Measurements from ENCODE around the gene PRAMEF4. TPM values are rescaled to one million over a fixed set of nuclear protein-coding genes. Genes with fewer than 3 reads are reported as not detected.
"Not testable (repeated sequence)": the region's sequence is repeated elsewhere in the genome, so short reads cannot be mapped to it uniquely, and the experiment has no call there.

Gene PRAMEF4
- not detected for total RNA-seq

DNA sequence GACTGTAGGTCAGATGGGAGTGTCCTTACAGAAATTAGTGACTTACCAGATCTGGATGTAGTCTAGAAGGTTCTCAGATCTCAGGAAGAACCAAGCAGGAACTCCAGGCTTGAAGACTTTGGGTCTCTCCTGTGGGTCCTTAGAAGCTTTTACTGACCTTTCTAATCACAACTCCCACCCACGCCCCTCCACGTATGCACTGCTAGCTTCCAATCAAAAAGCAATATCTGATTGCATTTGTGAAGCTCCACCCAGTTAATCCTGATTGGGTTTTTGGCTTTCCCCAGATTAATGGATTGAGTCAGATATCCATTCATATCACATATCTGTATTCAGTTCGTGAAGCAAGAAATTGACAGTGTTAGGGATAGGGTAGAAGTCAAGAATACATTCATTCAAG is at the start of gene PRAMEF4:
TSS of gene PRAMEF4 (minus strand) at position 101 of the 400 bp plus-strand sequence. CDS start 2,807 bp downstream, outside the sequence.
- not testable (repeated sequence) for DNase-seq

DNA sequence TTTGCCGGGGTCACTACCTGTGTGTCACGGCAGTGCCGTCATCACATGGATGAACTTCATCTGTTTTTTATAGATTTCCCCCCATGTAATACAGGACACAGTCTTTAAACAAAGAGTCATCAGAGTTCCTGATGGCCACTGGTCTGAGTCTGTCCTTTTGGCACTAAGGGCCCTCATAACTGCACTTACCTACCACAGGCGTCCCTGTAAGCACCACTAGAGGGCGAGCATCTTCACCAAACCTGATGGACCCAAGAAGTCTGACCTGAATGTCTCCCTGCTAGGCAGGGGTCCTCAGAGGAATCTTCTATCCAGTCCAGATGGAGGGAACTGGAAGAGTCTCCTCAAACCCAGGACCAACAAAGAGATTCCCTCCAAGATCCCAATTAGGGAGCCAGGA is 38.4 kb upstream of the PRAMEF4 start:
- not testable (repeated sequence) for DNase-seq

DNA sequence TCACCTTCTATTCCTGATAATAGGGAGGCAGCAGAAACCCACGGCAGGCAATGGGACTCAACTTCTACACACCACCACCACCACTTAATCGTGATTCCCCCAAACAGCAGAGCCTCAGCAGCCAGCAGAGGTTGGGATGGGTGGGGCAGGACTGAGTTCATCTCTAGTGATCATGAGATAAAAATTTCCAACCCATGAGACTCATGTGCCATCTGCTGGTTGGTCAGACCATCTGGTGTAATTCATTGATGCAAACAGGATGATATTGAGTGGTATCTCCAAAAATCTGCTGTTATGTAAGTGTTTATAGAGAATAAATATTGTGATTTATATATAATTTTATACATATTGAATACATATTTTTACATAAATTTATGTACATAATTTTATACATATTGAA is 35.7 kb upstream of the PRAMEF4 start:
- DNase-seq, result not testable (repeated sequence)

DNA sequence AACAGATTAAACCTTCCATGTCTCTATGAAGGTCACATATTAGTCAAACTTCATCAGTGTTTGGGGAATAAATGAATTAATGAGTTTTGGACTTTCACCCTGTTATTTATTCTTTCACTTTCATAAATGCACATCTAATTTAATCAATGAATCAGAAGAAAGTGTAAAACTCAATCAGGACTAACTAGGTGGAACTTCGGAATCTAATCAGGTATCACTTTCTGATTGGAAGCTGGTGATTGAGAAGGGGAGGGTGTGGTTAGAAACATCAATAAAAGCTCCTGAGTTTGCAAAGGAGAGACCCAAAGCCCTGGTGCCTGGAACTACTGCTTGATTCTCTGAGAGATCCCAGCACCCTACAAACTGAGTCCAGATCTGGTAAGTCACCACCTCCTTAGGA is 30.3 kb upstream of the PRAMEF4 start, which contains the start of gene PRAMEF7:
TSS of gene PRAMEF7 (plus strand) at position 301 of the 400 bp plus-strand sequence. CDS start 1,083 bp downstream, outside the sequence.
- DNase-seq, result not testable (repeated sequence)

DNA sequence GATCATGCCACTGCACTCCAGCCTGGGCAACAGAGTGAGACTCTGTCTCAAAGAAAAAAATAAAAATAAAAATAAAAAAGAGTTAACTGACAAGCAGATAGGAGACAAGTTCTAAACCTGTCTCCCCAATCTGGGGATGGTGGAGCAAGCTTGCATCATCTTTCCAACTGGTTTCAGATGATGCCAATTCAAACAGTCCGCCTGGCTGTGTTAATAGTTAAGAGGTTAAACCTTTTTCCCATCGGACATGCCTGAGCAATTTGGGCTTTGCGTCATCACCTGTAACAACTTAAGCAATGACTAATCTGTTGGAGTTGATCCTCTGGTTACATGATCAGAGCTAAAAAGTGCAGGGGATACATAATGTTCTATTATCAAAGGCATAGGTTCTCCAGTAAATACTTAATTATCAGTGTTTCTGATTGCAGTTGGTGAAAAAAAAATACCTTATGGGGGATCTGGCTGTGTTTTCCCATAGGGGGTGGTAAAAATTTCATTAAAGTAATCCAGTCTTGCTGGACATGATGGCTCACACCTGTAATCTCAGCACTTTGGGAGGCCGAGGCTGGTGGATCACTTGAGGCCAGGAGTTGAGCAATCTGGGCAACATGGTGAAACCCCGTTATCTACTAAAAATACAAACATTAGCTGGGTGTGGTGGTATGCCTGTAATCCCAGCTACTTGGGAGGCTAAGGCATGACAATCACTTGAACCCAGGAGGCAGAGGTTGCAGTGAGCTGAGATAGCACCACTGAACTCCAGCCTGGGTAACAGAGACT is 18.0 kb upstream of the PRAMEF4 start:
- DNase-seq, result not testable (repeated sequence)

- DNase-seq, result not testable (repeated sequence)
Observed at GRCh38 chr1:12899186-12899585, 13.2 kb upstream of the PRAMEF4 start.

GRCh38 chr1:12898170-12898569 is 12.2 kb upstream of the PRAMEF4 start, which contains the start of gene PRAMEF10:
TSS of gene PRAMEF10 (minus strand) at chr1:12898270. CDS start at chr1:12895847, 2,423 bp downstream.
- DNase-seq, result not testable (repeated sequence)

DNA sequence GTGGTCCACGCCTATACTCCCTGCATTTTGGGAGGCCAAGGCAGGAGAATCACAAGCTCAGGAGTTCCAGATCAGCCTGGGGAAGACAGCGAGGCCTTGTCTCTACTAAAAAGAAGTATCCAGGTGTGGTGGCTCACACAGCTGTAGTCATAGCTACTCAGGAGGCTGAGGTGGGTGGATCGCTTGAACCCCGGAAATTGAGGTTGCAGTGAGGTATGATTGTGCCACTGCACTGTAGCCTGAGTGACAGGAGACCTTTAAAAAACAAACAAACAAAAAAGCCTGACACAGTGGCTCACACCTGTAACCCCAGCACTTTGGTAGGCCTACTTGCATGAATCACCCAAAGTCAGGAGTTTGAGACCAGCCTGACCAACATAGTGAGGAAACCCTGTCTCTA is 7.5 kb downstream of the PRAMEF4 start:
- not testable (repeated sequence) for DNase-seq

DNA sequence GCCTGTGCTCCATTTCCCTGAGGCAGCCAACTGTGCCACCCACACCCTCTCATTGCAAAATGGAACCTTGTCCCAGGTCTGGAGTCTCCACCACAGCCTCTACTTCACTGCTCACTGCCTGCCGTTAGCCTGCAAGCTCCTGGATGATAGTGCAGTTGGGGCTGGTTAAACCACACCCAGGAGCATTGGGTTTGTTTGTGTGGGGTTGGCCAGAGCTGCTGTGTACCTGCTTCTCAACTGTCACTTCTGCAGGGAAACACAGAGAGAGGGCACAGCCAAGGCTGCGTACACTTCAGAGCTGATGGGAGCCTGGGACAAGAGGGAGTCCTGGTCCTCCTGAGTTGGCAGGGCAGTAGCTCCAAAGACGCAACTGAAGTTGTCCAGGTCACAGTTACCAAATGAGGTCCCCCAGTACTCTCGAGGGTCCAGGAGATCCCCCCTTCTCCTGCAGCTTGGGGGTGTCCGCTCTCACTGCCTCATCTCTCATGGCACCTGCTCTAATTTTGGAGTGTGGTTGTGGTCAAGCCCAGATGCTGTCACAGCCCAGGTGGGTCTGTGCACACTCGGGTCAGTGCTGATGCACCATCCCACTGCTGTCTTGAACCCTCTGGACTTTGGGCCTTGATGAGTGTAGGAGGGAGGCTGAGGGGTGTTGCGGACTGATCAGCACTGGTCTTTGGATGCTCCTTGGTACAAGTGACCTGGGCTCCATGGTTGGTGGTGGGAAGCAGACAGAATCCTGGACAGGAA is 22.7 kb downstream of the PRAMEF4 start:
- not testable (repeated sequence) for DNase-seq

- not testable (repeated sequence) for DNase-seq
Observed at GRCh38 chr1:12856786-12857185, 29.2 kb downstream of the PRAMEF4 start, which contains the start of gene PRAMEF2. TSS of gene PRAMEF2 (plus strand) at chr1:12857086. CDS start at chr1:12859010, 1,924 bp downstream.

DNA sequence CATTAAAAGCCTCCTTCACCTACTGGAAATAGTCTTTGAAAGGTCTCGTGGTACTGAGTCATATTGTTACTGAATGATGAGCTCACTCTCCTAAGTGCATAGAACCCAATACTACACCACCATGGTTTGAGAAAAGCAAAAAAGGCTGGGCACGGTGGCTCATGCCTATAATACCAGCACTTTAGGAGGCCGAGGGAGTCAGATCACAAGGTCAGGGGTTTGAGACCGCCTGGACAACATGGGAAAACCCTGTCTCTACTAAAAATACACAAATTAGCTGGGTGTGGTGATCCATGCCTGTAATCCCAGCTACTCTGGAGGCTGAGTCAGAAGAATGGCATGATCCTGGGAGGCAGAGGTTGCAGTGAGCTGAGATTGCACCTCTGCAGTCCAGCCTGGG is 34.2 kb downstream of the PRAMEF4 start:
- no peak for DNase-seq

GRCh38 chr1:12848620-12849019 is 37.4 kb downstream of the PRAMEF4 start, which contains the start of gene HNRNPCL1:
TSS of gene HNRNPCL1 (minus strand) at chr1:12848720. CDS start at chr1:12848289, 431 bp downstream.
- DNase-seq, result not testable (repeated sequence)

DNA sequence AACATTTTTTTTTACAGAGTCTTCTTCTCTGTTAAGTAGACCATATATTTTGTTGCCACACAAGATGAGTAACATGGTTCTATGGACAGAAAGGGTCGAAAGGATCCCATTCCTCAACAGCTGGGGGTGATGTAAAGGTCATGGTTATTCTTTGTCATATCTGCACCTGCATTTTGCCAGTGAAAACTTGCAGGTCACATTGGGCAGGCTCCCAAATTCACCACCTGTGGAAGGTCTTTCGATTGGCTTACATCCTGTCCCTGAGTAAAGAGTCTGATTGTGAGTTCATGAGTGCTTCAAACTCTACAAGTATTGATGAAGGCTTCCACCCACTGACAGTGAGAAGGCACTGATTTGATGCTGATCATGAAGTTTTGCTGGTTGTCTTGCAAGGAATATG is 52.8 kb downstream of the PRAMEF4 start:
- DNase-seq, result not testable (repeated sequence)

GRCh38 chr1:12831310-12831709 is 54.7 kb downstream of the PRAMEF4 start, which contains the start of gene PRAMEF11:
TSS of gene PRAMEF11 (minus strand) at chr1:12831410. CDS start at chr1:12828789, 2,621 bp downstream.
- not testable (repeated sequence) for DNase-seq

Small RNA genes lying within 50 kb of the gene (small RNA-seq; reads per million reads assigned to genes)
- gene RNU6-1072P (ENCODE audit: low replicate concordance), result not detected

Other genes with a start within 250 kb of the PRAMEF4 start
- gene AADACL4, start 242.1 kb downstream of the PRAMEF4 start, total RNA-seq, result not detected
- not detected for gene AADACL3, start 170.1 kb downstream of the PRAMEF4 start, total RNA-seq
- gene CFAP107, start 140.0 kb downstream of the PRAMEF4 start, total RNA-seq, result not detected
- gene PRAMEF12, start 112.5 kb downstream of the PRAMEF4 start, total RNA-seq, result not detected
- gene PRAMEF1, start 94.8 kb downstream of the PRAMEF4 start, total RNA-seq, result not detected
- gene PRAMEF11, start 54.8 kb downstream of the PRAMEF4 start, total RNA-seq, result not detected
- gene HNRNPCL1, start 37.5 kb downstream of the PRAMEF4 start, total RNA-seq, result not detected
- not detected for gene PRAMEF2, start 29.1 kb downstream of the PRAMEF4 start, total RNA-seq
- not detected for gene PRAMEF10, start 12.1 kb upstream of the PRAMEF4 start, total RNA-seq
- not detected for gene PRAMEF7, start 30.4 kb upstream of the PRAMEF4 start, total RNA-seq
- gene PRAMEF6, start 61.4 kb upstream of the PRAMEF4 start, total RNA-seq, result not detected
- not detected for gene PRAMEF27, start 170.4 kb upstream of the PRAMEF4 start, total RNA-seq
- gene HNRNPCL3, start 174.6 kb upstream of the PRAMEF4 start, total RNA-seq, result not detected
- not detected for gene PRAMEF25, start 184.6 kb upstream of the PRAMEF4 start, total RNA-seq
- not detected for gene HNRNPCL2, start 230.7 kb upstream of the PRAMEF4 start, total RNA-seq

All from tongue (tissue), 3 donors.